Measurements from ENCODE around the gene USP27X.

Gene USP27X

DNA sequence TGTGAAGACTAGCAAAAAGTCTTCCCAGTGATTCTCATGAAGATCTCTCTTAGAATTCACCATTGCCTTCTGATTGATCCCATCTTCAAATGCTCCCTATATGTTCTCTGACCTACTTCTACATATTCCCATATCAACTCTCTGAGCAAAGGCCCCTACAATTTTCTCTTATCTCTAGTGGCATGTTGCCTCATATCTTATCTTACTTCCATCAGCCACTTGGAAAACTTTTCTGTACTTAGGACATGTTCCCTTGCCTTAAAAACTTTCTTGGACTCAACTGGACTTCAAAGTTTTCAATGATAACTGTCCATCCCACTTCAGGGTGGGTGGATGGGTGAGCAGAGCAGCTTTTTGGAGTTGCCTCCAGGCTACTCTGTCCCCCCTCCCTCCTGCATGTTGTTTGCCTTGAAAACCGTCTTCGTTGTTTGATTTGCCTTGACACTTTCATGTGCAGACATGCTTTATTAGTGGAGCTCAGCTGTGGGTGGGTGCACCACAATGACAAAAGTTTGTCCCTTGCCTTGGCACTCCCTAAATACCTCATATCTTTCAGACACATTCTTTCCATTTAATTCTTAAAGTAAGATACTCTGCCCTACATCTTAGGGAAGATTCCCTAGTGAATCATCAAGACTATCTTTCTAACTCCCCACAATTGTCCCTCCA lies 18.3 kb upstream of the USP27X start:
- TF ChIP-seq, protein P1, sequence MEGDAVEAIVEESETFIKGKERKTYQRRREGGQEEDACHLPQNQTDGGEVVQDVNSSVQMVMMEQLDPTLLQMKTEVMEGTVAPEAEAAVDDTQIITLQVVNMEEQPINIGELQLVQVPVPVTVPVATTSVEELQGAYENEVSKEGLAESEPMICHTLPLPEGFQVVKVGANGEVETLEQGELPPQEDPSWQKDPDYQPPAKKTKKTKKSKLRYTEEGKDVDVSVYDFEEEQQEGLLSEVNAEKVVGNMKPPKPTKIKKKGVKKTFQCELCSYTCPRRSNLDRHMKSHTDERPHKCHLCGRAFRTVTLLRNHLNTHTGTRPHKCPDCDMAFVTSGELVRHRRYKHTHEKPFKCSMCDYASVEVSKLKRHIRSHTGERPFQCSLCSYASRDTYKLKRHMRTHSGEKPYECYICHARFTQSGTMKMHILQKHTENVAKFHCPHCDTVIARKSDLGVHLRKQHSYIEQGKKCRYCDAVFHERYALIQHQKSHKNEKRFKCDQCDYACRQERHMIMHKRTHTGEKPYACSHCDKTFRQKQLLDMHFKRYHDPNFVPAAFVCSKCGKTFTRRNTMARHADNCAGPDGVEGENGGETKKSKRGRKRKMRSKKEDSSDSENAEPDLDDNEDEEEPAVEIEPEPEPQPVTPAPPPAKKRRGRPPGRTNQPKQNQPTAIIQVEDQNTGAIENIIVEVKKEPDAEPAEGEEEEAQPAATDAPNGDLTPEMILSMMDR (IDR thresholded peaks at IDR 0.05; ENCODE audit: extremely low read depth, insufficient read depth, missing control alignments): no peak
- no peak for DNase-seq (ENCODE audit: low spot score)
- in situ Hi-C loops (cut with MboI; ENCODE audit: low pct_unique_long_range_greater_than_20kb, low sequenced_read_pairs, unreplicated experiment): no loop called here

DNA sequence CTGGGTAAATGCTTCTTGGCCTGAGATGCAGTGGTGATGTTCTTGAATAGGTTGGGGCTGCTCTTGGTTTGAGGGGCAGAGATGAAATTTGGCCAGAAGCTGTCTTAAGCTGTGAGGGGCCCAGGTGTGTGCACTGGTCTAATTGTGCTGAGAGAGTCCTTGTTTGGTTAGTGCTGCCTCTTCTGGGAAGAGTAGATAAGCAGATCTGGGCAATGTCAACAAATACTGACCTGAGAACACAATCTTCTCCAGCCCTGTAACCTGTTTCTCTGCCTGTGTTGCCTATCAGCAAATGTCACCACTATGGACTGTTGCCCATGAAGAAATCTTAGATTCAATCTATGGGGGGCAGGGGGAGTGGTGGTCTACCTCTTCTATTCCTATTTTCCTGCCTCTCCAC lies 17.2 kb upstream of the USP27X start:
- TF ChIP-seq, protein P1 (IDR thresholded peaks at IDR 0.05; ENCODE audit: extremely low read depth, insufficient read depth, missing control alignments): no peak
- in situ Hi-C loops (cut with MboI; ENCODE audit: low pct_unique_long_range_greater_than_20kb, low sequenced_read_pairs, unreplicated experiment): no loop called here

DNA sequence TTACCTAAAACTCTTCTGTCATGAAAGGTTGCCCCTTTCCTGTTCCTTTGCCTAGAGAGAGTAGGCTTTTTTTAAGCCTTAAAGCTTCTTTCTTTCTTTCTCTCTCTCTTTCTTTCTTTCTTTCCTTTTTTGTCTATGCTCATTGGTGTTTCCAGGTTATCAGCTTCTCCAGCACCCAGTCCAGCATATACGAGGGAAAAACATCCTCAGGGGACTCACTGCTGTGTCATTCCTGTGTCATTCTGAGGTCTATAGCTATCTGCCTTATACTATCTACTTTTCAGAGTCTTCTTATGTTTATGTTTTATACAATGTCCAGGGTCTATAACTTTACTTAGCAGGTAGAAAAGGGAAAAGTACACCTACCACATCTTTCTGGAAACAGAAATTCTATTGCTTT lies 10.5 kb upstream of the USP27X start:
- no peak for DNase-seq (ENCODE audit: low spot score)
- in situ Hi-C loops (cut with MboI; ENCODE audit: low pct_unique_long_range_greater_than_20kb, low sequenced_read_pairs, unreplicated experiment): no loop called here
- TF ChIP-seq, protein P1 (IDR thresholded peaks at IDR 0.05; ENCODE audit: extremely low read depth, insufficient read depth, missing control alignments): no peak

More for the DNA sequence above, 17.2 kb upstream of the USP27X start:
- no peak for DNase-seq (ENCODE audit: low spot score)

- in situ Hi-C loops (cut with MboI; ENCODE audit: low pct_unique_long_range_greater_than_20kb, low sequenced_read_pairs, unreplicated experiment): loop anchor here (25.0 kb wide), 1 partner anchor 686 kb away; no protein-coding TSS in a partner anchor
- TF ChIP-seq, protein P1 (IDR thresholded peaks at IDR 0.05; ENCODE audit: extremely low read depth, insufficient read depth, missing control alignments): peak; percentile 48
- peak; percentile 65 for DNase-seq (ENCODE audit: low spot score)
Measured at GRCh38 chrX:49876750-49877149, 2.5 kb upstream of the USP27X start.

DNA sequence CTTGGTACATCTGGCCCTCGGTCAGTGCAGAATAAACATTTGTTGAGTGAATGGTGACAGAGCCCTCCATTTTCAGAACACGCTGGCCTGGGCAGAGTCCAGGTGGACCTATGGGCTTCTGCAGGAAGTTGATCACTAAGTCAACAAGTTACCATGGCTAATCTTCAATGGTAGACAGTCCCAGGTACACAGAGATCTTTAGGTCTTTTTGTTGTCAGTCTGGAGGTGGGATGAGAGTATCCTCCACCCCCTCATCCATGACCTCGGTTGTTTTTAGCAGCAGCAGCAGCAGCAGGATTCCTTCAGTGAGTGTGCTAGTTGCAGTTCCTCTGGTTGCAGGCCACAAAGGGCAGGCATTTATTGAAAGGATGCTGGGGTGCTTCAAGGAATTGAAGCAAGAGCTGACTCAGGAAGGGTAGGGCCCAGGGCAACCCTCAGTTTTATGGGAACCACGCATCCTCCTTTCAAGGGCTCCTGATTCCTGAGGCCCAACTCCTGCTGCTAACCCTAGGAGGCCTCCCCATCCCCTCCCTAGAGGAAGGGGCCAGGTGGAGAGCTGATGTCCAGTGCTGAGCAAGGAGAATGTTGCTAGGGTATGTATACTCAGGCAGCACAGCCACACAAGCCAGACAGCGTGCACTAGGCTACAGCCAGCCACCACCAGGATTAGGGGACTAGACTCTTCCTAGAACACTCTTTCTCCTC lies 1.7 kb upstream of the USP27X start:
- TF ChIP-seq, protein P1 (IDR thresholded peaks at IDR 0.05; ENCODE audit: extremely low read depth, insufficient read depth, missing control alignments): no peak
- DNase-seq (ENCODE audit: low spot score): no peak
- in situ Hi-C loops (cut with MboI; ENCODE audit: low pct_unique_long_range_greater_than_20kb, low sequenced_read_pairs, unreplicated experiment): loop anchor here (25.0 kb wide), 1 partner anchor 685 kb away; no protein-coding TSS in a partner anchor

GRCh38 chrX:49878128-49878833 lies 1.0 kb upstream of the USP27X start:
- in situ Hi-C loops (cut with MboI; ENCODE audit: low pct_unique_long_range_greater_than_20kb, low sequenced_read_pairs, unreplicated experiment): loop anchor here (25.0 kb wide), 1 partner anchor 684 kb away; no protein-coding TSS in a partner anchor
- TF ChIP-seq, protein P1 (IDR thresholded peaks at IDR 0.05; ENCODE audit: extremely low read depth, insufficient read depth, missing control alignments): no peak
- DNase-seq (ENCODE audit: low spot score): no peak
